ENCODE measurements around the gene DOK4. TPM values are rescaled to one million over a fixed set of nuclear protein-coding genes. Genes with fewer than 3 reads are reported as not detected.

DOK4 gene
- total RNA-seq, 1 donor from 2014 or later, result 23.4 TPM

DNA sequence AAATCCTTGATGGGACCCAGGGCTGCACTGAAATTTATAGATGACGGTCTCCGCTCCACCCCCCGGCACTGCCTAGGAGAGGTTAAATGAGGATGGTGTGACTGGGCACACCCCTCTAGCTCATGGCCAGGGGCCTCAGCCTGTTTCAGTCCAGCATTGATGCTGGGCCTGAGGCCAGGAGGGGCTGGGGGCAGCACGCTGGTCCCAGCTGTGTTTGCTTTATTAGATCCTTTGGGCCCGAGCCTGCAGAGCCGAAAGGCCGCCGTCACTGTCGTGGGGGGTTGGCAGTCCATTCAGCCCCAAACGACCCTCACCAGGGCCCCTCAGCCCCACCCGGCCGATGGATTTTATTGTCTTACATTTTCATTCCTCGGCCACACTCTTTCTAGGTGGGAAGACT lies 10.8 kb upstream of the DOK4 start:
- no peaks in the 10 kb centered on the region for H3K36me3 Mint-ChIP-seq (ENCODE audit: unreplicated experiment)
- TF ChIP-seq, protein P1, sequence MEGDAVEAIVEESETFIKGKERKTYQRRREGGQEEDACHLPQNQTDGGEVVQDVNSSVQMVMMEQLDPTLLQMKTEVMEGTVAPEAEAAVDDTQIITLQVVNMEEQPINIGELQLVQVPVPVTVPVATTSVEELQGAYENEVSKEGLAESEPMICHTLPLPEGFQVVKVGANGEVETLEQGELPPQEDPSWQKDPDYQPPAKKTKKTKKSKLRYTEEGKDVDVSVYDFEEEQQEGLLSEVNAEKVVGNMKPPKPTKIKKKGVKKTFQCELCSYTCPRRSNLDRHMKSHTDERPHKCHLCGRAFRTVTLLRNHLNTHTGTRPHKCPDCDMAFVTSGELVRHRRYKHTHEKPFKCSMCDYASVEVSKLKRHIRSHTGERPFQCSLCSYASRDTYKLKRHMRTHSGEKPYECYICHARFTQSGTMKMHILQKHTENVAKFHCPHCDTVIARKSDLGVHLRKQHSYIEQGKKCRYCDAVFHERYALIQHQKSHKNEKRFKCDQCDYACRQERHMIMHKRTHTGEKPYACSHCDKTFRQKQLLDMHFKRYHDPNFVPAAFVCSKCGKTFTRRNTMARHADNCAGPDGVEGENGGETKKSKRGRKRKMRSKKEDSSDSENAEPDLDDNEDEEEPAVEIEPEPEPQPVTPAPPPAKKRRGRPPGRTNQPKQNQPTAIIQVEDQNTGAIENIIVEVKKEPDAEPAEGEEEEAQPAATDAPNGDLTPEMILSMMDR (IDR thresholded peaks at IDR 0.05; ENCODE audit: partially characterized antibody, unreplicated experiment), result no peak
- no peak for DNase-seq
- no peak overlapping the region for H3K4me3 Mint-ChIP-seq (ENCODE audit: unreplicated experiment)
- peaks cover 1% of the 10 kb centered on the region for H3K4me1 Mint-ChIP-seq (ENCODE audit: low read depth, unreplicated experiment)
- peaks cover 3% of the 10 kb centered on the region for H3K9me3 Mint-ChIP-seq (ENCODE audit: unreplicated experiment)
- H3K27me3 Mint-ChIP-seq (ENCODE audit: unreplicated experiment), result peaks cover 1% of the 10 kb centered on the region
- no peak overlapping the region for H3K27ac Mint-ChIP-seq (ENCODE audit: unreplicated experiment)

DNA sequence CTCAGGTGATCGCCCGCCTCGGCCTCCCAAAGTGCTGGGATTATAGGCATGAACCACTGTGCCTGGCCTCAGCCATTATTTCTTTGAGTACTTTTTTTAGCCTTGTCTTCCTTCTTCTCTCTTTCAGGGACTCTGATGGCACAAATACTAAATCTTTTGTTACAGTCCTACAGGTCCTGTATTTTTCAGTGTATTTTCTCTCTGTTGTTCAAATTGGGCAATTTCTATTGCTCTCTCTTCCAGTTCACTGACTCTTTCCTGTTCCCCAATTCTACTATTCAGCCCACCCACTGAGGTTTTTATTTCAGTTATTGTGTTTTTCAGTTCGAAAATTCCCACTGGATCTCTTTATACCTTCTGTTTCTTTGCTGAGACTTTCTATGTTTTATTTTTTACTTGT lies 7.5 kb upstream of the DOK4 start:
- no peaks in the 10 kb centered on the region for H3K36me3 Mint-ChIP-seq (ENCODE audit: unreplicated experiment)
- H3K4me1 Mint-ChIP-seq (ENCODE audit: low read depth, unreplicated experiment), result no peaks in the 10 kb centered on the region
- H3K27me3 Mint-ChIP-seq (ENCODE audit: unreplicated experiment), result peaks cover 1% of the 10 kb centered on the region
- H3K27ac Mint-ChIP-seq (ENCODE audit: unreplicated experiment), result no peak overlapping the region
- no peak overlapping the region for H3K4me3 Mint-ChIP-seq (ENCODE audit: unreplicated experiment)
- no peaks in the 10 kb centered on the region for H3K9me3 Mint-ChIP-seq (ENCODE audit: unreplicated experiment)
- TF ChIP-seq, protein P1 (IDR thresholded peaks at IDR 0.05; ENCODE audit: partially characterized antibody, unreplicated experiment), result no peak
- DNase-seq, result no peak

DNA sequence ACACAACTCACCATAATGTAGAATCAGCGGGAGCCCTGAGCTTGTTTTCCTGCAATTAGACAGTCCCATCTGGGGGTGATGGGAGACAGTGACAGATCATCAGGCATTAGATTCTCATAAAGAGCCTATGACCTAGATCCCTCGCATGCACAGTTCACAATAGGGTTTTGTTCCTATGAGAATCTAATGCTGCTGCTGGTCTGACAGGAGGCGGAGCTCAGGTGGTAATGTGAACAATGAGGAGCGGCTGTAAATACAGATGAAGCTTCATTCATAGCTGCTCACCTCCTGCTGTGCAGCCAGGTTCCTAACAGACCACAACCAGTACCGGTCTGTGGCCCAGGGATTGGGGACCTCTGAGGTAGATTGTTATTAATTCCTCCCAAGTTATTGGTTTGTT lies 2.9 kb upstream of the DOK4 start:
- TF ChIP-seq, protein P1 (IDR thresholded peaks at IDR 0.05; ENCODE audit: partially characterized antibody, unreplicated experiment), result no peak
- Mint-ChIP-seq H3K4me3 (ENCODE audit: unreplicated experiment) (no peak overlapping the region), H3K4me1 (ENCODE audit: low read depth, unreplicated experiment) (peaks cover 10% of the 10 kb centered on the region), H3K9me3 (ENCODE audit: unreplicated experiment) (peaks cover 2% of the 10 kb centered on the region), H3K27me3 (ENCODE audit: unreplicated experiment) (peaks cover 3% of the 10 kb centered on the region), H3K27ac (ENCODE audit: unreplicated experiment) (no peak overlapping the region), H3K36me3 (ENCODE audit: unreplicated experiment) (no peaks in the 10 kb centered on the region)
- DNase-seq, result no peak

DNA sequence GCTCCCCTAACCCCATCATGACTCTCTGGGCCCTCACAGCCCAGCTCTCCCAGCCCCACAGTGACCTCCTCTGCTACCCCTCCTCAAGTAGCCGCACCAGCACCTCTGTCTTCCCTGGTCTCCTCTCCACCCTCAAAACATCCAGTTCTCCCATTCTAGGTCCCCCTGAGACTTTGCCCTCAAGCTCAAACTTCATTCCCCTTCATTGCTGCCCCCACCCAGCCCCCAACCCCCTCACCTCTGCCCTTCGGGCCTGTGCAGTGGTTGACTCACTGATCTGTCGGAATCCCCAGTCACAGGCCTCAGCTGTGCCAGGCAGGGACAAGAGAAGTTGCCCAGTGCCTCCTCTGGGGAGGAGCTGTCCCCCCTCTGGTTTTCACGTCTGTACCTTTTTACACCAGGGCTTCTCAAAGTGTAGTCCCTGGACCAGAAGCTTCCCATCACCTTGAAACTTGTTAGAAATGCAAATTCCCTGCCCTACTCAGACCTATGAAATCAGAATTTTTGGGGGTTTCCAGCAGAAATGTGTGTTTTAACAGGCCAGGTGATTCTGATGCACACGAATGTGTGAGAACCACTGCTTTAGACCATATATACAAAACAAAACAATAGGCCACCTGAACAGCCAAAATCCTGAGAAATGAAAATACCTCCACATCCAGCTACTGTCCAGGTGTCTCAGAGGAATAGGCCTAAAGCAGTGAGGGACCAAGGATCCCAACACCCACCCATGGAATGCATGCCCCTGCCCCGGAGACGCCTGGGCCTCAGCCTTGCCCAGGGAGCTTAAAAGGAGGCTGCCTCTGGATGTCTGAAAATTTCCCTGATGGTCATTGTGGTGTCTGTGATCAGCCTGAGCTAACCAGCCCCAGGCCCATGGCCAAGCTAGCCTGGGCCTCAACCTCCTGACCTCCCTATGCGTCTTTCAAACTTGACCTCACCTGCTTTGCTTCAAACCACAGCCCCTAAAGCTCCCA lies 853 bp upstream of the DOK4 start:
- no peaks in the 10 kb centered on the region for H3K36me3 Mint-ChIP-seq (ENCODE audit: unreplicated experiment)
- TF ChIP-seq, protein P1 (IDR thresholded peaks at IDR 0.05; ENCODE audit: partially characterized antibody, unreplicated experiment), result no peak
- DNase-seq, result no peak
- H3K9me3 Mint-ChIP-seq (ENCODE audit: unreplicated experiment), result peaks cover 4% of the 10 kb centered on the region
- peak overlapping the region; percentile 20 for H3K27ac Mint-ChIP-seq (ENCODE audit: unreplicated experiment)
- H3K4me1 Mint-ChIP-seq (ENCODE audit: low read depth, unreplicated experiment), result peaks cover 10% of the 10 kb centered on the region
- peaks cover 3% of the 10 kb centered on the region for H3K27me3 Mint-ChIP-seq (ENCODE audit: unreplicated experiment)
- peak overlapping the region; percentile 72 for H3K4me3 Mint-ChIP-seq (ENCODE audit: unreplicated experiment)

Measured in glutamatergic neuron (in vitro differentiated cells).